ENCODE data around the gene CDR2.
"Not testable (repeated sequence)": the region's sequence is repeated elsewhere in the genome, so short reads cannot be mapped to it uniquely, and the experiment has no call there.

CDR2 gene

DNA sequence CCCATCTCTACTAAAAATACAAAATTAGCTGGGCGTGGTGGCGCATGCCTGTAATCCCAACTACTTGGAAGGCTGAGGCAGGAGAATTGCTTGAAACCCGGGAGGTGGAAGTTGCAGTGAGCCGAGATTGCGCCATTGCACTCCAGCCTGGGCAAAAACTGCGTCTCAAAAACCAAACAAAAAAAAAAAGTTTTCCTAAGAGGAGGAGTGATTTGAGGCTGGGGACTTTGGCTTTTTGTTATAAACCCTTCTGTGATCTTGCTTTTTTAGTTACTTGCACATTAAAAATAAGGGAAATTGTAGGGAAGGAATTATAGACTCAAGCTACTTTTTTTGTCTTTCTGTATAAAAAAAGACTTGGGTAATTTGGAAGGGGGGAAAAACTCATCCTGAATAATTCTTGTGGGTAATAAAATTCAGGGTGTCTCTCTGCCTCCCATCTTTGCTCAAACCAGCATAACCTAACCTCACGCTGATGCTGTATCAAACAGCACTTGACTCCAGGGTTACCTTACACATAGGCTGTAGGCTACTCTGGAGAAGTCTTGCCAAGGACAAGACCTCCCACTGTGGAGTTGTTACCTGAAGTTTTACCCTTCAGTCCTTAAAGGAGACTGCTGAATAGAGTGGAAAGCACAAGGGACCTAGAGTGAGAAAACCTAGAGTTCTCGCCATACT, 1.7 kb upstream of the CDR2 start:
- DNase-seq (ENCODE audit: low read depth, low spot score): no peak

DNA sequence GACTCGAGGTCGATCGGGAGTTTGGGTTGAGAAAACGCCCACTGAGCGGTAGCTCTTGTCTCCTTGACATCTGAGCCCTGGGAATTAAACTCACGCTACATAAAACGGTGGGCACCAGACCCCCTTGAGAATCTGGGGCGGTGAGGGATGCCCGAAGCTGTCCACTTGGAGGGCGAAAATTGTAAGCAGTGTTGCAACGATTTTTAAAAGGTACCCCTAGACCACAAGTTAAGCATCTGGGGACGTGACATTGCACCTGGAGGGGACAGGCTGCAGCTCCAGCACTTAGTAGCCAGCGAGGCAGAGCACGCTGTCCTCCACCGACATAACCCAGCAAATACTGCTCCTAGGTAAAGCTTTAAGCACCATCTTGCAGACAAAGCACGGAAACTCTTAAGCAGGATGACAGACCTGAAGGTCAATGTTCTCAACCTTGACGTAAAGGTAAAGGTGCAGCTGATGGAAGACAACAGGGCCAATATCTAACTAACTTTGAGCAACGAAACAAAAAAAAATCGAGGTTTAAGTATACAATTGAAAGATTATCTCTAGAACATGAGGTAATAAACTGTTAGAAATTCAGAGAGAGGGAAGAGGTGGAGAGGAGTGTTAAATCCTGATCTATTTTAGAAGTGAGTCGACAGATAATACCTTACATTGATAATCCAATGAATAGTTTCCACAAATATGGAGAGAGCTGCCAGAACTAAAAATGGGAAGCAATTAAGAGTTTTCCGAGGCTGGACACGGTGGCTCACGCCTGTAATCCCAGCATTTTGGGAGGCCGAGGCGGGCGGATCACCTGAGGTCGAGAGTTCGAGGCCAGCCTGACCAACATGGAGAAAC, 921 bp upstream of the CDR2 start:
- DNase-seq (ENCODE audit: low read depth, low spot score): no peak

DNA sequence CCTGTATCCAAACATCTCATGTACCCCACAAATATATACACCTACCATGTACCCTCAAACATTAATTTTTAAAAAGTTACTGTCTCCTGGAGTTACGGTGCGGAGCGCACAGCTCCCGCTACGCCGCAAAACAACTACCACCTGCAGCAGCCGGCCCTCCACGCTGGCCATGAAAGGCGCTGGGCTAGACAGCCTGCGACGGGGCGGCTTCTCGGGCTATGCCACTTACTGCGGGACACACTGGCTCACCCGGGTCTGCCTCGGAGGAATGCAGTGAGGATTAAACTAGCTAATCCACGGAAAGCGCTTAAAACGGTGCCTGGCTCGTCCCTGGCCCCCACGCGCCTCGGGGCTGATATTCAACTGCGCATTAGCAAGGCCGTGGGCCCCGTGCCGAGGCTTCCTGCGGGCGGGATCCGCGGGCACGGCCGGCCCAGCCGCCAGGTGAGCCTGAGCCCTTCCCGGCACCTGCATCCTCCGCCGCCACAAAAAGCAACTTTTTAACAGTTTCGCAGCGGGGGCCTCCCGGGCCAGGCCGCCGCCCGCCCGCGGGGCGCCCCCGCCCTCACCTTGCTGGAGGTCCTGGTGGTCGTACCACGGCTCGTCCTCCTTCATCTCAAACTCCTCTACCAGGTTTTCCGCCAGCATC, 633 bp downstream of the CDR2 start:
- DNase-seq (ENCODE audit: low read depth, low spot score): no peak

DNA sequence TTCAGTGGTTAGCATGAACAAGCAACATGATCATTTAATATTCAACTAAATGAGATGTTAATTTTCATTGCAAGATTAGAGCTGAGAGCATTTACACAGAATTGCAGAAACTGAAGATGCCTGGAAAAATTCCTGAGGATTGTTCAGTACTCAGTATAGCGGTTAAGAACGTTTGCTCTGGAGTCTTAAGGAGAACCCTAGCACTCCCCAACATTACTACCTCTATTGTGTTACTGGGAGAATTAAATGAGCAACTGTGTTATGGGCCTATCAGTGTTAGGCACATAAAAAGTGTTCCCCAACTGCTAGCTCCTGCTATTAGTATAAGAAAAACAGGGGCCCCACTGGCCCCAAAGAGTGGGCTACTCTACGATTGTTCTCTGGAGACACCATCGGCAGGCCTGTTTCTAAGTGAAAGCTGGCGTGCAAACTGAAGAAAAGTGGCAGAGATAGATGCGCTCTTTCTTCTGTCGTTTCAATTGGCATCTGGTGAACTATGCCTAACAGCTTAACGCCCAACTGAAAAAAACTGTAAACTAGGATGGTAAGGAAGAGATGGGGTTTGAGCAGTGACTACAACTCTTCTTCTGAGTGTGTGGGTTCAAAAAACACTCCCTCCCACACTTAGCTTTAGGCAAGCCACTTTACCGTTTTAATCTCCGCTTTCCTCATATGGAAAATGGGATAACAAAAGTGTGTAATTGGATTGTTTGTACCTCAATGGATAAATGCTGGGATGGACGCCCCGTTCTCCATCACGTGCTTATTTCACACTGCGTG, 1.3 kb downstream of the CDR2 start:
- DNase-seq (ENCODE audit: low read depth, low spot score): no peak

DNA sequence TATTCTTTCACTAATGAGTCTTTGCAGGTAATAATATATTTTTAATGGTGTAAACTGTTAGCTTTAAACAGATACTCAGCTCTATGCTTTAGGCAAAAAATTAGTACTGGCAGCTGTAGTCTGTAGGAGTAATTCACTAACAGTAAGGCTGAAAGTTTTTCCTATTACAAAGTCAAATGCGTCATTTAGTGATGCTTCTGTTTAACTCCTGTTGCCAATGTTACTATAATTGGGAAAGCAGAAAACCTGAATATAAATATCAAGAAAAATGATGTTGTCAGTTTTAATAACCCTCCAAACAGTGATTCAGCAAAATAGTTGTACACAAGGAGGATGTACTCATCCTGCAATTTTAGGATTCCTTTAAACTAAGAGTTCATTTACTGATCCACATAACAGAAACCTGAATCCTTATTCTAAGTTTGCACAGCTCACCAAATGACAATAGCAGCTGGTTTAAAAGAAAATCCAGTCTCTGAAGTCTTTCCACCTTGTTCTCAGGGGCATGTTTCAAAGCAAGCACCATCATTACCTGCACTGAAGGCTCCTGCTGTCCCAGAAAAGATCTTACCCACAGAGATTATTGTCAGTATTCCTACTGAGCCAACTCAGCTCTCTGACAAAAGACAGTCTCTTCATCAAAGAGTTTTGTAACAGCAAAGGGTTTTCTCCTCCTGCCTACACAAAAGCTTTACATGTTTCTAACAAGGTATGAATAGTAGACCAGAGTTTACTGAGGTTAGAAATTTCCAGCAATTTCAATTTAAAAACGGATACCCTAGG, 4.2 kb downstream of the CDR2 start:
- no peak for DNase-seq (ENCODE audit: low read depth, low spot score)

DNA sequence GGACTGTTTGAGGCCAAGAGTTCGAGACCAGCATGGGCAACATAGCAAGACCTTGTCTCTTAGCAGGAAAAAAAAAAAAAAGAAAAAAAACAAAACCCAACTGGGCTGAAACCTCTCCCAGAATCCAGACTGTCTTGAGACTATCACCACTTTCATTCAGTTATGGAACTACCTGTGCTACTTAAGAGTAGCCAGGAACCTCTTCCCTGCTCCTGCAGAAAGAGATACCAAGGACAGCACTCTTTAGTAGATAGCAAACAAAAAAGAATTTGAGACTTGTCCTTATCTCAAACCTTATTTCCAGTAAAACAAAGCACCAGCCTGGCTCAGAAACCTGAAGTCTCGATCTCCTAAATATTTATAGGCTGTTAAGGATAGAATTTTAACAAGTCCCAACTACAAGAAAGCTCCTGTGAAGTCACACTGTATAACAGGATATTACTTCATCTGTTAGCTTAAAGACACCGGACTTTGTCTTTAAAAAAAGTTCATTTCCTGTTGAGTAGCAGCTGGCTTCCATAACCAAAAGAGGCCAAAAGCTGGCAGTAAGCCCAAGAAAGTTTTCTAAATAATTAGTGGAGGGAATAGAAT, 5.1 kb downstream of the CDR2 start:
- no peak for DNase-seq (ENCODE audit: low read depth, low spot score)

DNA sequence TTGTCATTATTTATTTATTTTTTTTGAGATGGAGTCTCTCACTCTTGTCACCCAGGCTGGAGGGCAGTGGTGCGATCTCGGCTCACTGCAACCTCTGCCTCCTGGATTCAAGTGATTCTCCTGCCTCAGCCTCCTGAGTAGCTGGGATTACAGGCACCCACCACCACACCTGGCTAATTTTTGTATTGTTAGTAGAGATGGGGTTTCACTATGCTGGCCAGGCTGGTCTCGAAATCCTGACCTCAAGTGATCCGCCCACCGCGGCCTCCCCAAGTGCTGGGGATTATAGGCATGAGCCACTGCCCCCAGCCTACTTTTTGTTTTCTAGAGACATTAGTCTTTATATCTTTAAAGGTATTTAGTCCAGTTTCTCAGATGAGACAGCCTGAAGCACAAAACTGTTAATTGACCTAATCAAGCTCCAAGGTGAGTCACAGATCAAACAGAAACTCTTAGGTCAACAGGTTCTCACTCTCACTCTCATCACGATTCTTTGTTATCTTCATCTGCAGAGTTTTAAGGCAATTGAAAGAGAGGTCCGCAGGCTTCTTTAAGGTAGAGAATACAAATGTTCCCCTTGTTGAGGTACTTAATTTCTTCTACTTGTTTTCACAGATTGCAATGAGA, 6.1 kb downstream of the CDR2 start:
- DNase-seq (ENCODE audit: low read depth, low spot score): not testable (repeated sequence)

DNA sequence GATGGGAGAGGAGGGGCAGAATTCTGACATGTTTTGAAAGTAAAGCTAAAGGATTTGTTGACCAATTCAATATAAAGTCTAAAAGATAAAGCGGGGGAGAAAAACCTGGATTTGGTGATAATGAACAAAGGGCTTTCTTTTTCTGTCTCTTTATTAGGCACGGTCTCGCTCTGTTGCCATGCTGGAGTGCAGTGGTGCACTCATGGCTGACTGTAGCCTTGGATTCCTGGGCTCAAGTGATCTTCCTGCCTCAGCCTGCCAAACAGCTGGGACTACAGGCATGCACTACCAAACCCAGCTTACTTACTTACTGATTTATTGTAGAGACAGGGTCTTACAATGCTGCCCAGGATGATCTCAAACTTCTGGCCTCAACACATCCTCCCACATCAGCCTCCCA, 7.5 kb downstream of the CDR2 start:
- DNase-seq (ENCODE audit: low read depth, low spot score): no peak

DNA sequence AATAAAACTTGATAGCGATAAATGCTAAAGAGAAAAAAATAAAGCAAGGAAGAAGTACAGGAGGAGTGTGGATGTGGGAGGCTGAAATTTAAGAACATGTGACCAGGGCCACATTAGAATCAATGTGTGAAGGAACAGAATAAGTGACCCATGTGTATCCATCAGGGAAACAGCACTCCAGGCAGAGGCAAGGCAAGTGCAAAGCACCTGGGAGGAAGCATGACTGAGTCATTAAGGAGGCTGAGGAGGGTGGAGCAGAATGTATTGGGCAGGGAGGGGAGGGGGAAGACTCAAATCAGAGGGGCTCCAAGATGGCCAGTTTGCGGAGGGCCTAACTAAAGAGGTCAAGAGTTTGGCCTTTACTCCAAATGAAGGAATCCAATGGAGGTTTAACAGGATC, 8.0 kb downstream of the CDR2 start:
- no peak for DNase-seq (ENCODE audit: low read depth, low spot score)

DNA sequence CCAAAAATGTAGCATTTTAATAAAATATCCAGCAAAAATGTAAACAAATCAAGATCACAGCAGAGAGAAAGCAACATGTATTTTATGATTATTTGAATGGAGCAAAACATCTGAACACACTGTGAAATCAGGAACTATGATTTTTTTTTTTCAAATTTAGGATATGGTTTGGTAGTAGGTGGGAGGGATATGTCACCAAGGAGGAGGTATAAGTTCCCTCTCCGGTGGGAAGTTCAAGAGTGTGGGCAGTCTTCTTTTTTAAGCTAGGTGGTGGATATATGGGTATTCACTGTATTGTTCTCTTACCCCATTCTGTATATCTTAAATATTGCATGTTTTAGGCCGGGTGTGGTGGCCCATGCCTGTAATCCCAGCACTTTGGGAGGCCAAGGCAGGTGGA, 10.2 kb downstream of the CDR2 start:
- DNase-seq (ENCODE audit: low read depth, low spot score): no peak

DNA sequence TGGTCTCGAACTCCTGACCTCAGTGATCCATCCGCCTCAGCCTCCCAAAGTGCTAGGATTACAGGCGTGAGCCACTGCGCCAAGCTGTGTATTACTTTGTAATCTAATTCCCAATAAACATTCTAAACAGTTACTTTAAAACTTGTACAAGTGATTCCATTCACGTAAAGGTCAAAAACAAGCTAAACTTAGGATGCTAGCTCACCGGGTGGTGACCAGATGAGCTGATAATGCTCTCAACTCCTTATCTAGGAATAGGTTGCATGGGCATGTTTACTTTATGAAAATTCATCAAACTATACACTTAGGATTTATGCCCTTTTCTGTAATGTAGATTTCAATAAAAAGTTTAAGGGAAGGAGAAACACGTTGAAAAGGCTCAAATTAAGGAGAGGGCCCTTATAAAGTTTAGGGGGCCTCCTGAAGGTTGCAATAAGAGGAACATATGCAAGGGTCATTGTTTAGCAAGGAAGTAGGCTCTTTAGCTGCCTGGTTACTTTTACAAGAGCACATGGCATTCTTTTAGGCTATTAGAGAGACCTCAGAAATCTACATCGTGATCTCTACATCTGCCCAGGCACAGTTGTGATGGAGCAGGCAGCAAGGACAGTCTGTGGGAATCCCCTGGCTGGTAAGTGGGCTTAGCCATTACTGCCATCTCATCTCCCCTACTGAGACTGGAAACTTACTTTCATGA, 13.3 kb downstream of the CDR2 start:
- DNase-seq (ENCODE audit: low read depth, low spot score): no peak

DNA sequence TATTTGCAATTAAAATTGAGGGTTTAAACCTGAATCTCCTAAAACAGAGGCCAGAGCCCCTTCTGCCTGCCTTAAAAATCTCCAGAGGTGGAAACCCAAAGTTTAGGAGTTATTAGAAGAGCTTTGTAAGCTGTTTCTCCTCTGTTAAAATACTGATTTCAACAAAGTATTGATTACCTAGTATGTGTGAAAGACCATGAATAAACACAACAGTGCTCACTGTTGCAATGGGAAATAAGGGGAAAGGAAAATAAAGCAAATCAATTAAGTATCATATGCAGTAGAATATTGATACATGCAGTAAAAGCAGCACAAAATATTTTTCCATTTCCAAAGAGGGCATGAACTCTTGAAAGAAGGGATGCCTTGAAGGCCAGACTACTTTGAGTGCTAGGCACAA, 14.7 kb downstream of the CDR2 start:
- no peak for DNase-seq (ENCODE audit: low read depth, low spot score)

DNA sequence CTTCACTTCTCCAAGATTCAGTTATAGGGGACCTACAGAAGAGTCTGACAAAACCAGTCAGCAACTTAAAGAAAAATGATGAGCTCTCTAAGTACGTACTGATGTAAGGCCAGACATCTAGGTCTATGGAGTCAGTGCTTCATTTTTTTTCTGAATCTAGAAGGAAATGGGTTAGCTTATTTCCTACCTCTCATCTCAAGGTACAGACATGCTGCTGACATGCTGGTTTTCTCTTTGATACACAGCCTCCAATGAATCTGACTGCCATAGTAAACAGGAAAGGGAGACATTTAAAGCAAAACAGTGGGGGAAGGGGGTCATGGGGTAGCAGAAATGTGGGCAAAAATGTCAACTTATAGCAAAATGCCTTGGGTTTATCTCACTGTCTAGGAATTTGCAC, 16.4 kb downstream of the CDR2 start:
- DNase-seq (ENCODE audit: low read depth, low spot score): no peak

DNA sequence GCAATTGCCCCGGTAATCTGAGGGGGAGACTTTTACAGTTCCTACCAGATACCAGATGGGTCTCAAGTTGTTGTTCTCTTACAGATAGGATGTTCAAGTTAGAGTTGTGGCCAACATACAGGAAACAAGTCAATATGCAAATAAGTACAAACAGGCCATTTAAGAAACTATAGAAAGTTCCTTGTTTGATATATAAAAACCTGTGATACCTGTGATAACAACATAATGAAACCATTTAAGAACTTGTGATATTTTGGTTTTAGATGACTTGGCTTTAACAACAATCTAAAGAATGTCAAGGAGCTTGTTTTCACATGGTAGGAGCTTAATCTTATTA, 16.8 kb downstream of the CDR2 start:
- DNase-seq (ENCODE audit: low read depth, low spot score): no peak

DNA sequence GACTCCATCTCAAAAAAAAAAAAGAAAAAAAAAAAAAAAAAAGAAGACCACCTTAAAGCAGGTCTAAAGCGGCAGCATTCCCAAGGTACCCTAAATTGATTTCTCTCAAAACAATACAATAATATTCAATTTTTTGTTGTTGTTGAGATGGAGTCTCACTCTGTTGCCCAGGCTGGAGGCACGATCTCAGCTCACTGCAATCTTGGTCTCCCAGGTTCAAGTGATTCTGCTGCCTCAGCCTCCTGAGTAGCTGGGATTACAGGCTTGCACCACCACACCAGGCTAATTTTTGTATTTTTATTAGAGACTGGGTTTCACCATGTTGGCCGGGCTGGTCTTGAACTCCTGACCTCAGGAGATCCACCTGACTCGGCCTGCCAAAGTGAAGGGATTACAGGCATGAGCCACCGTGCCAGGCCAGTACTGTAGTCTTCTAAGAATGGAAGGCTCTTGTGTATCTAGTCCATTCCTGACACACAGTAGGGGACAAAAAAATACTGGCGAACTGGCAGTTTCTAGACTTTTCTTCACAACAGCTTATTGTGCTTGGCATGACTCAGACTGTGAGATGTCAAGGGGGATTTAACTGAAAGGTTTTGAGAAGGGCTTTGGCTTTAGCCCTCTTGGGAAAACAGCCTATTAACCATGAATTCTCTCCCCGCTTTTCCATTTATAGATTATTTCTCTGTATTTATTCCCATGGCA, 17.3 kb downstream of the CDR2 start:
- peak; percentile 26 for DNase-seq (ENCODE audit: low read depth, low spot score)

DNA sequence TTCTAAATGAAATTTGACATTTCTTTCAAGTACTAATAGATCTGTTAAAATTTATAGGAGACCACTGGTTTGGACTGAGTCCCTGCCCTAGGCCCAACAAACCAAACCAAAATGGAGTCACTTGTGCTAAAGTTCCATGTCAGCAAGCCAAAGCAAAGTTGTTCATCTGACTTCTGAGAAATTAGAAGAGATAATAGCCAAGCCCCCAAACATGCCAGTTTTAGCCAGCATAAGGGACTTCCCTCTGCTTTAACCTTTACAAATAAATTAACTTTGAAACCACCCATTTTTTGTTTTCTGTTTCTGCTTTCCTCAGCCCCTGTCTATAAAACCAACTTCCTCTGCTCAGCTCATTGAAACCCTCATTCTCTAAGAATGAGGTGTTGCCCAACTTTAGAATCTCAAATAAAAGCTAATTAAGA, 18.9 kb downstream of the CDR2 start:
- no peak for DNase-seq (ENCODE audit: low read depth, low spot score)

DNA sequence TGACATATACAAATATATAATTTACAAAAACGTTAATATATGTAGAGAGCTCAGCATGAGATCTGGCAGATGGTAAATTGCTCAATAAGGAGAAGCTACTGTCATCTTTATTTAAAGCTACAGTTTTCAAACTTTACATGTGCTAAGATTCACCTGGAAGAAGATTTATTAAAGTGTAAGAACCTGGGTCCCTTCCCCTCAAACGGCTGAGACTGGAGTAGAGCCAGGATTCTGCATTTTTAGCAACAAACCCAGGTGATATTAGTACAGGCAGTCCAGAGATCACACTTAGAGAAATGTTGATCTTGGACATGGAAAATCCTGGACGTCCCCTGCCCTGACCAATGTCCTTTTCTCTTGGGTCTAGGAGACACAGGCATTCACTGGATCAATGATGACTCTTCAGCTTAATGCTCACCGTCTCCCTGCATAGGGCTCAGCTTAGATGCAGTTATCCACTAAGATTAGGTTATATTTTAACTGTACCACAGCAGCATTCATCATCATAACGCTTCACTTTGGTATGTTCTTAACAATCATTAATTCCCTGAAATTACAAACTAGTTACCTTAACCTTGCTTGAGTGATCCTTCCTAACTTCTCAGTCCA, 20.4 kb downstream of the CDR2 start:
- DNase-seq (ENCODE audit: low read depth, low spot score): no peak

DNA sequence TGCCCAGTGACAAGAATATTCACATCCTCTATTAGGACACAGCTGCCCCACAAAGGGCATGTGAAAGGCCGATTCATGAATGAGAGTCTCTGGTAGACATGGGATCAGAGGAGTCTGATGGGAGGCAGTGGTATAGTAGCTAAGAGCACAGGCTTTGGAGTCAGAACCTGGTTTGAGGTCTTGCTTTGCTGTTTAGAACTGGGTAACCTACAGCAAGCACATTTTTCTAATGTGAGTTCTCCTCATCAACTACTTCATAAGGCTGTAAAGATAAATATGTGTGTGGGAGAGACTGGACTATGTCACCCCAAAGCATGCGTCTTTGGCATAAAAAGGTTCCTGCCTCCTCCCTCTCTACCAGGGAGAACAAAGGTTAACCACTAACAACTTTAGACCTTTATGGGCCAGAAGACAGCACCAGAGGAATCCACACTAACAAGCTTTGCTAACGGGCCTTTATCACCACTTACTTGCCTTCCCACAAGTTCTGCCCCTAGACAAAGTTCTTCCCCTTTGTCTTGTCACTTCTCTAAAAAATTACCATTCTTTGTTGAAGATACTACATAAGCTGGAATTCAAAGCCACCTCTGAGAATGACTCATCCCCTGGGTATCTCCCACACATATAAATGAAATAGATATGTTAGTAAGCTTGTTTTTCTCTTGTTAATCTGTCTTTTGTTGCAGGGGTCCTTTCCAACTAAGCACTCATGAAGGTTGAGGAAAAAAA, 21.1 kb downstream of the CDR2 start:
- DNase-seq (ENCODE audit: low read depth, low spot score): no peak
